Activated CD4-positive, alpha-beta T cell treated with anti-CD3 and anti-CD28 coated beads for 24 hours (primary cell): ENCODE results near the gene CHKA.

Source experiments
- DNase-seq, 2 donors: peaks; one replicate each; pipeline ENCODE4 v3.0.0-alpha.2; 2020; ENCODE audit warnings: low read depth in 2 of 2

CHKA gene

GRCh38 chr11:68121067-68121899, at the start of gene CHKA:
TSS of gene CHKA (minus strand) at chr11:68121388. CDS start at chr11:68121177, 211 bp downstream.
- DNase-seq: peak; percentile 80 to 81

- DNase-seq: no peak
Observed at GRCh38 chr11:68169442-68169841, 48.3 kb upstream of the CHKA start.

GRCh38 chr11:68168694-68169093, 47.5 kb upstream of the CHKA start:
- no peak for DNase-seq

- no peak for DNase-seq
Observed at GRCh38 chr11:68167474-68167873, 46.3 kb upstream of the CHKA start.

- DNase-seq: no peak
Observed at GRCh38 chr11:68166969-68167368, 45.8 kb upstream of the CHKA start.

GRCh38 chr11:68165601-68166000, 44.4 kb upstream of the CHKA start:
- DNase-seq: no peak

GRCh38 chr11:68164437-68164836, 43.2 kb upstream of the CHKA start:
- no peak for DNase-seq

- DNase-seq: no peak
Observed at GRCh38 chr11:68163691-68164090, 42.5 kb upstream of the CHKA start.

- no peak for DNase-seq
Observed at GRCh38 chr11:68160100-68160695, 39.0 kb upstream of the CHKA start.

- DNase-seq: no peak
Observed at GRCh38 chr11:68159665-68160064, 38.5 kb upstream of the CHKA start.

- no peak for DNase-seq
Observed at GRCh38 chr11:68159161-68159560, 38.0 kb upstream of the CHKA start.

GRCh38 chr11:68158580-68158979, 37.4 kb upstream of the CHKA start:
- no peak for DNase-seq

GRCh38 chr11:68153742-68154141, 32.6 kb upstream of the CHKA start:
- DNase-seq: no peak

- no peak for DNase-seq
Observed at GRCh38 chr11:68150037-68150436, 28.8 kb upstream of the CHKA start.

GRCh38 chr11:68149417-68149816, 28.2 kb upstream of the CHKA start:
- DNase-seq: no peak

- no peak for DNase-seq
Observed at GRCh38 chr11:68148879-68149278, 27.7 kb upstream of the CHKA start.

GRCh38 chr11:68148071-68148805, 27.1 kb upstream of the CHKA start:
- DNase-seq: no peak

- no peak for DNase-seq
Observed at GRCh38 chr11:68146704-68147474, 25.7 kb upstream of the CHKA start.

GRCh38 chr11:68146010-68146540, 24.9 kb upstream of the CHKA start:
- DNase-seq: no peak

GRCh38 chr11:68145120-68145866, 24.1 kb upstream of the CHKA start:
- no peak for DNase-seq

- DNase-seq: no peak
Observed at GRCh38 chr11:68143310-68143689, 22.1 kb upstream of the CHKA start.
